Activated CD4-positive, alpha-beta T cell treated with anti-CD3 and anti-CD28 coated beads for 36 hours (primary cell): ENCODE data around the gene TLK2. TPM values are rescaled to one million over a fixed set of nuclear protein-coding genes. Genes with fewer than 3 reads are reported as not detected.
"Not testable (repeated sequence)": the region's sequence is repeated elsewhere in the genome, so short reads cannot be mapped to it uniquely, and the experiment has no call there.

Source experiments
- ATAC-seq: fragments of 200-7000 bp; cut with Tn5 transposase; one replicate; pipeline ENCODE4 v1.10.0; 2021; ENCODE audit warnings: mild to moderate bottlenecking, moderate library complexity
- CTCF ChIA-PET: fragments of 350-600 bp; sonication (Branson Sonifier 250); formaldehyde crosslinking; loops from one replicate; lab custom pipeline; 2021; ENCODE audit warnings: antibody characterized with exemption; lab: Charles Lee
- POLR2A ChIA-PET: fragments of 350-600 bp; sonication (Branson Sonifier 250); formaldehyde crosslinking; loops from one replicate; lab custom pipeline; 2021; ENCODE audit warnings: antibody characterized with exemption, inconsistent platforms; lab: Charles Lee
- DNase-seq: peaks from one replicate; pipeline ENCODE4 v3.0.0-alpha.2; 2020
- H3K27ac Mint-ChIP-seq: one replicate; pipeline ENCODE4 v1.8.0; 2021; ENCODE audit warnings: mixed read lengths
- H3K27me3 Mint-ChIP-seq: one replicate; pipeline ENCODE4 v1.8.0; 2021; ENCODE audit warnings: mixed read lengths
- H3K36me3 Mint-ChIP-seq: one replicate; pipeline ENCODE4 v1.8.0; 2021; ENCODE audit warnings: low read depth, mixed read lengths
- H3K4me1 Mint-ChIP-seq: one replicate; pipeline ENCODE4 v1.8.0; 2021; ENCODE audit warnings: mixed read lengths
- H3K4me3 Mint-ChIP-seq: one replicate; pipeline ENCODE4 v1.8.0; 2021; ENCODE audit warnings: mild to moderate bottlenecking, moderate library complexity, mixed read lengths
- H3K9me3 Mint-ChIP-seq: one replicate; pipeline ENCODE4 v1.8.0; 2021; ENCODE audit warnings: low read depth, mixed read lengths
- intact Hi-C, 2 experiments: fragments of 100-400 bp; cut with DNase I in 1 of 2; cut with micrococcal nuclease in 1 of 2; formaldehyde crosslinking; loops; one replicate each; pipeline versions ENCODE4 v1.14.2 to v1.15.1; 2022 to 2024; cut with DNase I, micrococcal nuclease
- total RNA-seq, 2 experiments: library from RNA; stranded (reverse); gene quantifications; one replicate each; pipeline ENCODE4 v1.2.3, GENCODE V29; 2021

Gene TLK2
- total RNA-seq, 2 experiments from 2014 or later: 37.4 to 60.2 TPM

DNA sequence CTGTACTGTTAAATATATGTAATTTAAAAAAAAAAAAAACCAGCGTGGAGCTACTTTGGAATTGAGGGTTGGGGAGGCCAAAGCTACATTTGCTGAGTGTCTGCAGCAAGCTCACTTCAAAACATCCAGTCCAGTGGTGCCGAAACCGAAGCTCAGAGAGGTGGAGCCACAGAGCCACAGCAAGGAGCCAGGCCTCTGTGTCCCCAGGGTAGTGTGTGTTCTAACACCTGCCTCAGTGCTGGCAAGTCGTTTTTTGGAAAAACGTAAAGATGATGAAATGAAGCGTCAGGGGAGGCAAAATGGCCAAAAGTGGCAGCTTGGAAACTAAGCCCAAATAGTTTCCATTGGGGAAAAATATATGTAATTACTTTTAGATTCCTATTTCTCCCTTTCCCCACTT is 112.7 kb downstream of the TLK2 start:
- no peak for ATAC-seq
- no peaks in the 10 kb centered on the region for H3K9me3 Mint-ChIP-seq
- H3K4me3 Mint-ChIP-seq: no peak overlapping the region
- no peaks in the 10 kb centered on the region for H3K4me1 Mint-ChIP-seq
- H3K27me3 Mint-ChIP-seq: no peaks in the 10 kb centered on the region
- POLR2A ChIA-PET: no interaction called here
- CTCF ChIA-PET: interaction anchor here (0.6 to 1.1 kb wide), 2 partner anchors 12 to 20 kb away, joined by 3 to 4 read pairs; no protein-coding TSS in a partner anchor
- intact Hi-C loops: no loop called here
- DNase-seq: no peak
- no peak overlapping the region for H3K27ac Mint-ChIP-seq
- H3K36me3 Mint-ChIP-seq: peaks cover 35% of the 10 kb centered on the region

DNA sequence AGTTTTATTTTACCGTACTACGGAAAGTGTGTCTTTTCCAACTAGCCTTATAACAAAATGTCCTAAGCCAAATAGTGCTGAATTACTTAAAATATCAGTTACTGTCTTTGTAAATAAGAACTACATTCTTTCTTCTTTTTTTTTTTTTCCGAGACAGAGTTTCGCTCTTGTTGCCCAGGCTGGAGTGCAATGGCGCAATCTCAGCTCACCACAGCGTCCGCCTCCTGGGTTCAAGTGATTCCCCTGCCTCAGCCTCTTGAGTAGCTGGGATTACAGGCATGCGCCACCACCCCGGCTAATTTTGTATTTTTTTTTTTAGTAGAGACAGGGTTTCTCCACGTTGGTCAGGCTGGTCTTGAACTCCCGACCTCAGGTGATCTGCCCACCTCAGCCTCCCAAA is 113.2 kb downstream of the TLK2 start:
- H3K27me3 Mint-ChIP-seq, DNase-seq, H3K27ac Mint-ChIP-seq, H3K4me3 Mint-ChIP-seq, H3K4me1 Mint-ChIP-seq, intact Hi-C loops, POLR2A ChIA-PET, H3K9me3 Mint-ChIP-seq, ATAC-seq: not testable (repeated sequence)
- H3K36me3 Mint-ChIP-seq: peaks cover 39% of the 10 kb centered on the region
- CTCF ChIA-PET: interaction anchor here (0.6 to 1.1 kb wide), 2 partner anchors 12 to 19 kb away, joined by 3 to 4 read pairs; no protein-coding TSS in a partner anchor

DNA sequence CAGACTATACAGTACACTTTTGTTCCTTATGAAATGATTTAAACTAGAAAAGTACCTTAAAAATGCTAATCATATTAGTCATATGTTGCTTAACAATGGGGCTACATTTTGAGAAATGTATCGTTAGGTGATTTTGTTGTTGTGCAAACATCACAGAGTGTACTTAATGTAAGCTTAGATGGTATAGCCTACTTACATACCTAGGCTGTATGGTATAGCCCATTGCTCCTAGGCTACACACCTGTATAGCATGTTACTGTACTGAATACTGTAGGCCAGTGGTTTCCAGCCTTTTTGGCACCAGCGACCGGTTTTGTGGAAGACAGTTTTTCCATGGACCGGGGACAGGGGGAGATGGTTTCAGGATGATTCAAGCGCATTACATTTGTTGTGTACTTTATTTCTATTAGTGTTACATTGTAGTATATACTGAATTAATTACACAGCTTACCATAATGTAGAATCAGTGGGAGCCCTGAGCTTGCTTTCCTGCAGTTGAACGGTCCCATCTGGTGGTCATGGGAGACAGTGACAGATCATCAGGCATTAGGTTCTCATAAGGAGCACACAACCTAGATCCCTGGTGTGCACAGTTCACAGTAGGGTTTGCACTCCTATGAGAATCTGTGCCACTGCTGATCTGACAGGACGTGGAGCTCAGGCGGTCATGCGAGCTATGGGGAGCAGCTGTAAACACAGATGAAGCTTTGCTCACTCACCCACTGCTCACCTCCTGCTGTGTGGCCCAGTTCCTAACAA is 113.9 kb downstream of the TLK2 start:
- no peak for DNase-seq
- intact Hi-C loops: no loop called here
- POLR2A ChIA-PET: no interaction called here
- H3K27me3 Mint-ChIP-seq: no peaks in the 10 kb centered on the region
- no peak for ATAC-seq
- CTCF ChIA-PET: interaction anchor here (0.6 to 1.1 kb wide), 4 partner anchors 11 to 626 kb away, joined by 3 to 6 read pairs (median 3); no protein-coding TSS in a partner anchor
- no peaks in the 10 kb centered on the region for H3K9me3 Mint-ChIP-seq
- no peak overlapping the region for H3K4me3 Mint-ChIP-seq
- no peaks in the 10 kb centered on the region for H3K4me1 Mint-ChIP-seq
- H3K36me3 Mint-ChIP-seq: peaks cover 39% of the 10 kb centered on the region
- no peak overlapping the region for H3K27ac Mint-ChIP-seq

DNA sequence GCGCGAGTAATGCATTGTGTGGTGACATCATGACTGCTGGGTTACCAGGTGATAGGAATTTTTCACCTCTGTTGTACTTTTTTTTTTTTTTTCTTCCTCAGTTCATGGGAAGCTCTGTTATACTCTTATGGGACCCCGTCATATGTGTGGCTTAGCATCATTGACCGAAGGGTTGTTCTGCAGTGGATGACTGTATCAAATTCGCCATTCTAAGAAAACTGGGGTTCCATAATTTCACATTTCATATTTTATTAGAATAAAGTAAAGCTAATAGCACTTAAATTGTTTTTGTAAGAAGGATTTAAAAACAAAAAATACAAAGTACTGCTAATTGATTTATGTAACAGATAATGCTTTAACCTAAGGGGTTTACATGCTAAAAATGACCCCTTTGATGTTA is 116.9 kb downstream of the TLK2 start:
- ChIA-PET CTCF (interaction anchor here (0.6 to 1.6 kb wide), 2 partner anchors 13 to 15 kb away, joined by 3 to 6 read pairs; no protein-coding TSS in a partner anchor), POLR2A (no interaction called here)
- no peak overlapping the region for H3K27ac Mint-ChIP-seq
- ATAC-seq: no peak
- DNase-seq: no peak
- intact Hi-C loops: no loop called here
- H3K9me3 Mint-ChIP-seq: no peaks in the 10 kb centered on the region
- peaks cover 40% of the 10 kb centered on the region for H3K36me3 Mint-ChIP-seq
- no peaks in the 10 kb centered on the region for H3K27me3 Mint-ChIP-seq
- H3K4me1 Mint-ChIP-seq: no peaks in the 10 kb centered on the region
- no peak overlapping the region for H3K4me3 Mint-ChIP-seq

DNA sequence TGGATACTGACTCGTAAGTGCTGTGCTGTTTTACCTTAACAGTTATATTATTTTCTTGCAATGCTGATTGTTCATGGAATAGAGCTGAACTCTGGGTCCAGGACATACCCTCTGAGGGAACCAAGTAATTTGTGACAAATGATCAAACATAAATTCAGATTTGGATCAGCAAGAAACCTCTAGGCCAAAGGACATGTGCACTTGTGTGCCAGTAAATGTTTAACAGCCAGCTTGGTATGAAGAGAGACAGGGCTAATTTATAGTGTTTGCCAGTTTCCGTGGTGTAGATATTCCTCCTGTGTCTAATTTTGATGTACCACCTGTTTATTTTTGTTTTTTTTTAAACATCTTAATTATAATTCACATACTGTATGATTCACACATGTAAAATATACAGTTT is 118.0 kb downstream of the TLK2 start:
- CTCF ChIA-PET: no interaction called here
- intact Hi-C loops: no loop called here
- Mint-ChIP-seq H3K4me3 (no peak overlapping the region), H3K27me3 (no peaks in the 10 kb centered on the region), H3K4me1 (peaks cover 4% of the 10 kb centered on the region), H3K9me3 (no peaks in the 10 kb centered on the region), H3K27ac (no peak overlapping the region), H3K36me3 (peaks cover 45% of the 10 kb centered on the region)
- no peak for ATAC-seq
- DNase-seq: no peak
- POLR2A ChIA-PET: interaction anchor here (0.6 kb wide), 1 partner anchor 34 kb away, joined by 4 read pairs; no protein-coding TSS in a partner anchor

DNA sequence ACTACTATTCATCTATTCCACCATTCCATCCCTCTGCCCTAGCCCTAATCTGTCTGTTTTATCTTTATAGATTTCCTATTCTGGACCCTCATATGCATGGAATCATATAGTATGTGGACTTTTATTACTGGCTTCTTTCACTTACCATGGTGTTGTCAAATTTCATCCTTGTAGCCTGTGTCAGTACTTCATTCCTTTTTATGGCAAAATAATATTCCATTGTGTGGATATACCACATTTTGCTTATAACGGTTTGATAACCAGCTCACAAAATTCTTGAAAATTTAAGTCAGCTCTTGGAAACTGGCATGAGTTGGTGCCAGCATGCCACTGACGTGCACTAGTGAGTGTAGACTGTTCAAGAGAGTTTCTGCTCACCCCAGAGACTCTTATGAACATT is 118.5 kb downstream of the TLK2 start:
- CTCF ChIA-PET: no interaction called here
- intact Hi-C loops: no loop called here

DNA sequence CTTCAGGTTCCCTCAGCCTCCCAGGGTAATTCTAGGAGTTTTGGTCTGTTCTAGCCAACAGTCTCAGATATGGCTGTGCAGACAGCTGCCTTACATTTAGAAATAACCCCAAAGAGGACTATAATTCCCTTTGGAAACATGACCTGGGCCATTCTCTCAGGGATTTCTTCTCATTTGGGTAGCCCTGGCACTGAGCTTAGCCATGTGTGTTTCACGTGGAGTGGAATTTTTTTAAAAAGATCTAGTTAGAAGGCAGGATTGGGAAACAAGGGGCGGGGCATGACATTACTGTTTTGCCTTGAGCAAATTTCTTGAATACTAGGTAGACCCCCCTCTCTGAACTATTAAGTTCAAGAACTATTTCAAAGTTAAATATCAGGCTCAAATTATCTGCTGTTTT is 119.3 kb downstream of the TLK2 start:
- no peak overlapping the region for H3K4me3 Mint-ChIP-seq
- CTCF ChIA-PET: no interaction called here
- no peaks in the 10 kb centered on the region for H3K9me3 Mint-ChIP-seq
- H3K36me3 Mint-ChIP-seq: peaks cover 45% of the 10 kb centered on the region
- intact Hi-C loops: no loop called here
- POLR2A ChIA-PET: no interaction called here
- H3K27me3 Mint-ChIP-seq: no peaks in the 10 kb centered on the region
- peaks cover 5% of the 10 kb centered on the region for H3K4me1 Mint-ChIP-seq
- ATAC-seq (no peak), DNase-seq (no peak)
- H3K27ac Mint-ChIP-seq: no peak overlapping the region

More for the DNA sequence above, 118.5 kb downstream of the TLK2 start:
- POLR2A ChIA-PET: no interaction called here
- Mint-ChIP-seq H3K27ac (no peak overlapping the region), H3K9me3 (no peaks in the 10 kb centered on the region), H3K36me3 (peaks cover 47% of the 10 kb centered on the region), H3K27me3 (no peaks in the 10 kb centered on the region), H3K4me1 (peaks cover 5% of the 10 kb centered on the region), H3K4me3 (no peak overlapping the region)
- ATAC-seq: no peak
- no peak for DNase-seq

DNA sequence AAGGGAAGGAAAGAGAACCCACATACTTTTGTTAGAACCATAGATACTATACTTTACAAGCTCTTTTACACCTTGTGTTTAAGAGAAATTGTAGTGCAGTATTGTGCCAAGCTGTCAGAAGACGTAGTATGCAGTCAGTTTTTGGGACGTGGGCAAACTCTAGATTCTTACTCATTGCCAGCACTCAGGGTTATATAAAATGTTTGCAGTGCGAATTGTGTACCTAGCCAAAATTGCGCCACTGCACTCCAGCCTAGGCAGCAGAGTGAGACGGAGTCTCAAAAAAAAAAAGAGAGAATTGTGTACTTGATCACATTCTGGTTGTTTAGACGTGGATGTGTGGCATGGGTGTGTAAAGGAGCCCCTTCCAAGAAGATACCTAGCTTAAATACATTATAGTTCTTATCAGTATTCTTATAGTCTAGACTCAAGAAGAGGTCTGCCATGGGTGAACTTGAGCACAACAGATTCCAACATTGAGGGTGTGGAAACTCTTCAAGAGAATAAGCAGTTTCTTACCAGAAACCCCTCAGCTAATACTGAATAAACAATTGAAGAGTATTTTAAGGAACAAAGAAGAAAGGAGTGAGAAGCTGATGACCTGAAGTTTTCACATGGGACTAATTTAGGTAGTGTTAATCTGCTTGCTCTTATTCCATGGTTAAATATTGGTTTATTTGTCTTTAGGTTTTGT is 121.5 kb downstream of the TLK2 start:
- POLR2A ChIA-PET: interaction anchor here (0.6 kb wide), 1 partner anchor 1086 kb away, joined by 4 read pairs; no protein-coding TSS in a partner anchor
- ATAC-seq (no peak), DNase-seq (no peak)
- intact Hi-C loops: no loop called here
- Mint-ChIP-seq H3K4me3 (no peak overlapping the region), H3K27me3 (no peaks in the 10 kb centered on the region), H3K27ac (no peak overlapping the region), H3K4me1 (peaks cover 5% of the 10 kb centered on the region), H3K36me3 (peaks cover 38% of the 10 kb centered on the region), H3K9me3 (no peaks in the 10 kb centered on the region)
- CTCF ChIA-PET: no interaction called here

DNA sequence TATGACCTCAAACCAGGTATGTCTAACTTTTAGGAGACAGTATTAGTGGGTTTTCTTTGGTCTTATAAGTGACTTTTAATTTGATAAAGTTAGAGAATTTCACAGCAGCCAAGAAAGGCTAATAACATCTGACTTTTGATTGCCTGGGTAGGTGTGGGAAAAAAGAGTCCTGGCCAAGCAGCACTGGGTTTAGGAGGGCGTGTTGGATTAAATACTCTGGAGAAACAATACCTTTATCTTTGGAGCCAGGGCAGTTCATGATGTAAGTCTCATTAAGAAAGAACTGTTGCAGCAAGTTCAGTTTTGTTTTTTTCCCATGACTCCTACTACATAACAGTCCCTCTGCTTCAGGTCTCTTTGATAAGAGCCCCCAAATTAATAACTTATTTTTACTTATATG is 122.2 kb downstream of the TLK2 start:
- POLR2A ChIA-PET: no interaction called here

DNA sequence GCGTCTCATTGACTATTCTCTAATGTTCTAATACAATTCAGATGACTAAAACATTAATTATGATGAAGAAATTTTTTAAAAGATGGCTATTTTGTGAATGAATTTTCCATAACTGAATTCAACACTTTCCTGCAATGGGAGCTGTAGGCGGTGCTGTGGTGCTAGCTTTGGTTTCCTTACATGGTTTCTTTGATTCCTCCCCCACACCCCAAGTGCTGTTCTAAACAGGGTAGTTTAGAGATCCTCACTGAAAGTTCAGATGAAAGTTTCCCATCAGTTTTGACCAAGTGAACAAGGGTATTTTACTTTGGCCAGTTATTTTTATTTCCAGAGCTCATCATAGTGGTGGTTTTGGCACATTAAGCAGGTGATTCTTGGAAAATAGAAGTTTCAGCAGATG is 122.8 kb downstream of the TLK2 start:
- Mint-ChIP-seq H3K9me3 (no peaks in the 10 kb centered on the region), H3K27ac (no peak overlapping the region), H3K4me1 (peaks cover 5% of the 10 kb centered on the region), H3K4me3 (no peak overlapping the region), H3K27me3 (no peaks in the 10 kb centered on the region), H3K36me3 (peaks cover 37% of the 10 kb centered on the region)
- no peak for DNase-seq
- intact Hi-C loops: no loop called here
- ChIA-PET CTCF (interaction anchor here (0.8 to 1.1 kb wide), 2 partner anchors 24 to 481 kb away, joined by 3 to 5 read pairs; no protein-coding TSS in a partner anchor), POLR2A (no interaction called here)
- ATAC-seq: no peak

More for the DNA sequence above, 122.2 kb downstream of the TLK2 start:
- ATAC-seq: no peak
- intact Hi-C loops: no loop called here
- DNase-seq: no peak
- Mint-ChIP-seq H3K36me3 (peaks cover 38% of the 10 kb centered on the region), H3K9me3 (no peaks in the 10 kb centered on the region), H3K4me1 (peaks cover 5% of the 10 kb centered on the region), H3K27ac (no peak overlapping the region), H3K4me3 (no peak overlapping the region), H3K27me3 (no peaks in the 10 kb centered on the region)
- CTCF ChIA-PET: interaction anchor here (1.1 kb wide), 1 partner anchor 481 kb away, joined by 3 read pairs; no protein-coding TSS in a partner anchor

DNA sequence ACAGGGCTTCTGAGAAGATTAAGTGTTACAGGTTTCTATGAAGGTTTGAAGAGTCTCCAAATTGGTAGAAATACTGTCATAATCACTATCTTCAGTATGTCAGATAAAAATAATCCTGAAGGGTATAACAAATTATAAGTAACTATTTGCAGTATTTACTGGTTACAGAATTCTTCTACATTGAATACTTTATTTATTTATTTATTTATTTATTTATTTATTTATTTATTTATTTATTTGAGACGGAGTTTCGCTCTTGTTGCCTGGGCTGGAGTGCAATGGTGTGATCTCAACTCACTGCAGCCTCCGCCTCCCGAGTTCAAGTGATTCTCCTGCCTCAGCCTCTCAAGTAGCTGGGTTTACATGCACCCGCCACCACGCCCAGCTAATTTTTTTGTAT is 125.2 kb downstream of the TLK2 start:
- H3K4me3 Mint-ChIP-seq, intact Hi-C loops, H3K4me1 Mint-ChIP-seq, DNase-seq, POLR2A ChIA-PET, H3K27me3 Mint-ChIP-seq, ATAC-seq, H3K9me3 Mint-ChIP-seq, H3K27ac Mint-ChIP-seq: not testable (repeated sequence)
- peaks cover 36% of the 10 kb centered on the region for H3K36me3 Mint-ChIP-seq
- CTCF ChIA-PET: interaction anchor here (1.4 to 1.7 kb wide), 2 partner anchors 11 to 18 kb away, joined by 3 to 6 read pairs; no protein-coding TSS in a partner anchor
